COLO668 (cell line): ENCODE results near the gene L2HGDH.
"Not testable (repeated sequence)": the region's sequence is repeated elsewhere in the genome, so short reads cannot be mapped to it uniquely, and the experiment has no call there.

Source experiments
- DNase-seq: peaks from one replicate; lab custom pipeline; 2025; ENCODE audit not compliant: unreplicated experiment; lab: John Stamatoyannopoulos, UW

The L2HGDH gene

DNA sequence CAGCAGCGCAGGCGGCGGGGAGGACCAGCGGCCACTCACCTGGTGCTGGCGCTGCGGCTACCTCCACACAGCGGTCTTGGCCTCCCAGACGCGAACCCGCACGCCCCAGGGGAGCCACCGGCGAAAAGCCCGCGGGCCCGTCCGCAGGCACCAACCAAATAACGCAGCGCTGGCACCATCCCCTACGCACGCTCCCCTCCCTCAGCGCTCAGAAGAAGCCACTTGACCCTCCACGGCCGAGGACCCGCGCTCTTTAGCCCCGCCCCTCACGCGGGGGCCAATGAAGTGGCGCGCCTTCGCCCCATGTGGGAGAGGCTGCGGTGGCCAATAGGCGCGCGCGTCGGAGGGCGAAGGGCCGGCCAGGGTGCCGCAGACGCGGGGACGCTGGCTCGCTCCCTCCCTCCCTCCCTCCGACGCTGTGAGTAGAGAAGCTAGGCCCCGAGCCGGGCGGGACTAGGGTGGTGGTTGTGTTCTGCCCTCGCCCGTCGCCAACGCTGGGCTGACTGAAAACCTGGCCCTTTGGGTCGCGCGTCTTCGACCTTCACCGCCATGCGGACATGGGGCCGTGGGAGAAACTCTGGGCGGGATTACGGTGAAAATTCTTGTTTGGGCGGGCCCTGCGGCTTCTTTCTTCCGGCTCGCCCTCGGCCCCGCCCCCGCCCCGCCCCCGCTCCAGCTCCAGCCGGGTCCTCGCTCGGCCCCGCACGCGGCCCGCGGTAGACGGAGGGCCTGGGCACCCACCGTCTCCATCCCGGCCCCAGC is at the start of gene L2HGDH, which contains the start of gene DMAC2L:
TSS of gene L2HGDH (minus strand) at position 258 of the 762 bp plus-strand sequence. CDS start at position 179, 79 bp downstream.
TSS of gene DMAC2L (plus strand) at position 353 of the 762 bp plus-strand sequence. CDS start 9,164 bp downstream, outside the sequence.
- peak; percentile 99 for DNase-seq

DNA sequence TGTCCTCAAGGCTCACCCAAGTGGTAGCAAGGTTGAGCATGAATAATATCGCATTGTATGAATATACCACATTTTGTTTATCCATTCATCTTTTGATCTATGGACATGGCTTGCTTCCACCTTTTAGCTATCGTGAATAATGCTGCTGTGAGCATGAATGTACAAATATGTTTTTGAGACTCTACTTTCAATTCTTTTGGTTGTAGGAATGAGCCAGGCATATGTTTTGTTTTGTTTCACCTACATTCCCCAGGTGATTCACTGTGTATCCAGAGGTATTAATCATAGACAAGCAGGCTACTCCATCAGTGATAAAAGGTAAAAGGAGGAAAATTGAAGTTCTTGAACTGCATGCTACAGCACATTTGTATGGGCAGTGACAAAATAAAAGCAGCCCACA is 48.8 kb upstream of the L2HGDH start:
- DNase-seq, result no peak

- DNase-seq, result no peak
Measured at GRCh38 chr14:50360093-50360492, 48.1 kb upstream of the L2HGDH start.

DNA sequence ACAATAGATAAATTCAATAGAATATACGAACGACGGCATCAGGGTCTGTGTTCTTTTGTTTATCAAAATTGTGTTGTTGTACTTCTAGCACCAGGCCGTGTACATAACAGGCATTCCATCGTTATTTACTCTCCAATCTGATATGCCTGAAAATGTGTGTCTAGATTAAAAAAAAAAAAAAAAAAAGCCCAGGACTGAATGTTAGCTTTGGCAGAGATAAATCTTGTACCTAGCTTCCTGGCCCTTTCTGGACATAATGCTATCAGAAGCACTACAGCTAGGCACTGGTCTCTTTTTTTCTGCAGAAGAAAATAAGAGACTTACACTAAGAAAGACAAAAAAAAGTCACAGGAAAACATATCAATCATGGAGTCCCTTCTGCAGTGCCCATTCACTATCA is 47.6 kb upstream of the L2HGDH start:
- no peak for DNase-seq

DNA sequence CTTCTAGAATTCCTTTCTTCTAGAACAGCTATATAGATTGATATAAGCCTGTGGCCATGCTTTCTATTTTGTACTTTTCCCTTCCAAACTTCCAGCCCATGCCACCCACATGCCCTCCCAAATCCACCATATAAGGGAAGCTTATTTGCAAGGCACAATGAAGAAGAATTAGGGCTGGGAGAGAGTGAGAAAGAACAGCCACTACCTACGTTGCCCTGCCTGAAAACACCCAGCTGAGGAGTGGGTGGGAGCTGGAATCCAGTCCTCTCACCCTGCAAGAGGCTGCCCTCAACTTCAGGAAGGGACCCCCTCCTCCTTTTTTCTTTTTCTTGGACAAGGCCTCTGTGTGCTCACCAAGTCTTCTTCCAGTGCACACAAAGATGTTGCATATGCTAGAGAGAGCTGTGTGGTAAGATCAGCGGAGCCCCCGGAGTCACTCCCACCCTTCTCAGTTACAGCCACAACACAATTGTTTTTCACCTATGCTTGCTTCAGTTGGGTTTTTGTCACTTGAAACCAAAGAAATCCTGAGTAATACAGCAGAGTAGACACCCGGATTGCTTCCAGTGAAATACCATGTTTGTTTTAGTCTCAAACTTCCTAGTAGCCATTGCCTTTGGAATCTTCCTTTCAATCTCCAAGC is 45.8 kb upstream of the L2HGDH start:
- DNase-seq, result no peak

DNA sequence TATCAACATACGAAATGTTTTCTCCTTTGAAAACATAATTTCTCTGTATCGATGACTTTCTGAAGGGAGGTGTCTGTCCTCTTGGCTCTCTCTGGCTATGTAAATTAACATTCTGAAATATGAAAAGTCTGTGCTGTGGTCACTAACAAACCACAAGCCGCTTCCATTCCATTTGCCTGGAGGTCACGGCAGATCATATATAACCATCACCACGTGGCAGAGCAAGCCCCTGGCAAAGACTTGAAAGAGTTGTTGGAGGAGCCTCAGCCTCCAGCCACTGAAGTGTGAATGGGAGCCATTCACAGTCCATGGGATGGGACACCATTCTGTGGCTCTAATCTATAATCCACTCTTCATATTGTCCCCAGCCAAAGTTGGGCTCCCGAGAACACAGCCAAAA is 45.1 kb upstream of the L2HGDH start:
- DNase-seq, result no peak

- not testable (repeated sequence) for DNase-seq
Measured at GRCh38 chr14:50356283-50356682, 44.3 kb upstream of the L2HGDH start.

DNA sequence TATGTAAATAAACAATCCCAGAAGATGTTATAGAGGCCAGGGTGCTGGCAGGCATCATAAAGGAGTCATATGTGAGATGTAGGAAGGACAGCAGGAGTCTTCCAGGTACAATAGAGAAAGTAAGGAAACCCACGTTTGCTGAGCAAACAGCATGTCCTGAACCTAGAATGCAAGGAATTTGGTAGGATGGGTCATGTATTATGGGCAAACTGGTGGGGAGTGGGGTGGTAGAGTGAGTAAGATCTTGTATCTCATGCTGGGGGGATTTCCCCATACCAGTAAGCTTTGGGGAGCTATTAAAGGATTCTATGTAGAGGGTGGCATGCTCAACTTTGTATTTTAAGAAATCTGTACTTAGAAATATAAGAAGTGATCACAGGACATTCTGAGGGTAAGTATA is 43.7 kb upstream of the L2HGDH start:
- DNase-seq, result no peak

- no peak for DNase-seq
Measured at GRCh38 chr14:50354527-50354926, 42.5 kb upstream of the L2HGDH start.

GRCh38 chr14:50353126-50353525 is 41.1 kb upstream of the L2HGDH start:
- no peak for DNase-seq

DNA sequence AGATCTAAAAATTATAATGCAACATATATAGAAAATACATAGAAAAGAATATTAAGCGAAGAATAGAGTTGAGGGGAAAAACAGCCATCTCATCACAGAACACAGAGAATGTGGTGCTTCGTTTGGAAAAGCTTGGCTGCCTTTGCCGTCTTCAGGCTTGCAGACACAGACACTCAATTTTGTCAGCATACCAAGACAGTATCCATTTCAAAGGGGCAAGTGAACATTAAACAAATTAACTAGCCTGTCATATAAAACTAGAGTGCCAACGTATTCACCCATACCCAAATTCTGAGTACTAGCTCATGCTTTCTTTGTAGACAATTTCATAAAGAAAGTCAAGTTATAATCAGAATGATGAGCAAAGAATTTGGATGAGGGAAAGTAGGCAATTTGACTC is 40.6 kb upstream of the L2HGDH start:
- DNase-seq, result no peak

GRCh38 chr14:50350975-50351374 is 38.9 kb upstream of the L2HGDH start:
- no peak for DNase-seq

- DNase-seq, result no peak
Measured at GRCh38 chr14:50348933-50349332, 36.9 kb upstream of the L2HGDH start.

DNA sequence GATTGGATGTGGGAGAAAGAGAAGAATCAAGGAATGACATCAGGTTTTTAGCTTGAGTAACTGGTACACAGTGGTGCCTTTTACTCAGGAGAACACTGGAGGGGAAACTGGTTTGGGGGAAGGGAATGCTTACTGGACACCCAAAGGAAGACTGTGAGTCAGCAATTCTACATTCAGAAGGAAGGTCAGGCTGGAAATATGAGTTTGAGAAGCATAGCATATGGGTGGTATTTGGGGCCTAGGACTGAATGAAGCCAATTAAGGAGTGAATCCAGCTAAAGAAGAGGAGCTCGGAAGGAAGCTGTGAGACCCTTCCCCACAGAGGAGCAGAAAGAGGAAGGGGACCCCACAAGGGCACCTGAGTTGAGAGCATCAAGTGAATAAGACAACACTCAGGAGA is 35.5 kb upstream of the L2HGDH start:
- no peak for DNase-seq

DNA sequence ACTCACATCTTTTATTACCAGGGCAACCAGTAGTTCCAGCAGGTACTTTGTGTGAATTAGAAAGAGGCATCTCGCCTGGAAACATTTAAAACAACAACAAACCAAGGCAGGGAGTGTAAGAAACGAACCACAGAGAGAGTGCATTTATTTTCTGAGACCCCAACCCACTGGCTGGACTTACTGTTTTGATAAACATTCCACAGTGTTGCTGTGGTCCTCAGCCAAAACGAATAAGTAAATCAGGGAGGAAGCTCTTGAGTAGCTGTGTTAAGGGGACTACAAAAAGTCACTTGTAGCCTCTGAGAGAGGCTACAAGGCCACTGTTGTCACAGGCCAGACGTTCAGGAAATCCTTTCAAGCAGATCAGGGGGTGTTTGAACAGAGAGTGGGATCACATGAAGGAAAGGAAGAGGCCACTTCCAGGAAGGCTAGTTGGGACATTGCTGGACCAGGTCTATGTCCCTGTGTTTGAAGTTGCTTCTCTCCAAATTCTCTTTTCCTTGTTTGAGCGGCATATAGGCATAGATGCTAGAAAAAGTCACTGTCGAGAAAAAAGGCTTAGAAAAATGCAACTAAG is 33.9 kb upstream of the L2HGDH start:
- DNase-seq, result no peak

DNA sequence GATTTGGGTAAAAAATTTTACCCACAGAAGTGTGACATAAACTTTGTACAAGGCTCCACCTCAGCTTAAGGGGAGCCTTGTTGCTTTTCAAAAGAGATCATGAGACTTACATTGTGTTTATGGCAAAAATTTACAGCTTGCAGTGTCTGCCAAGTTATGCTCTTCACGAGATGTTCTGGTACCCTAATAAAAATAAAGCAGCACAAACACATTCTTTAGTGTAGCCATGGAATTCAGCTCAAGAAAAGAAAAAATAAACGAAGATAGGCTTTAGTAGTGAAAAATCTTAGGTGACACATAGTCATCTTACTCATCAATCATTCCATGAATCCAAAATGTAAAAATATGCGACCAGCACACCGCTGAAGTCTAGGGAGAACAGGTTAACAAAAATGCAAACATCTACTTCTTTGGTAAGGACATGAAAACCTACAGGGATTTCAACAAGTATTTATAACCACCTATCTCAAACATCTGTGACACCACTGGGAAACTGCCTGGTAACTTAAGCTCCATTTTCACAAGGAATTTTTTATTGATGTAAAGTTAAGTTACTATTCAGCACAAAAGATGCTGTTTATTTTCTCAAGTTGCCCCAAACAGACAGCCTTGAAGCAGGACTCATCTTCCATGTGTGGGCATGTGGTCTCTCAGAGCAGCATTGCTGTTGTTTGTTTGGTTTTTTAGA is 33.0 kb upstream of the L2HGDH start:
- no peak for DNase-seq

- DNase-seq, result no peak
Measured at GRCh38 chr14:50344116-50344775, 32.2 kb upstream of the L2HGDH start.

DNA sequence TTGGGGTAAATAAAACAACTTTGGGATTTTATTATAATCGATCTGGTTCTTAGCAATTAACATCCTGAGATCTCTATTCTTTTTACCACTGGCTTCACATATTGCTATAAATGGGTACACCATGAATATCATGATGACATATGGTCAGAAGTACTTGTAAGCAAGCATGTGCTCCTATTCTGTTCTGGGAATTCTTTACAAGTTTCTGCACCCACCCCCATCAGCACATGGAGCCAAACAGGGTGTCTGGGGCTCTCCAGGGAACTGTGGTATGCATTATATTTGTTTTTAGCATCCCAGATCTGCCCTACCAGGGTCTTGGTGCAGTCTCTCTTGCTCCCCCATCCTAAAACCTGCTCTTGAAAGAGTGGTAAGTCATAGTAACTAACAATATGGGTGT is 31.4 kb upstream of the L2HGDH start:
- no peak for DNase-seq

DNA sequence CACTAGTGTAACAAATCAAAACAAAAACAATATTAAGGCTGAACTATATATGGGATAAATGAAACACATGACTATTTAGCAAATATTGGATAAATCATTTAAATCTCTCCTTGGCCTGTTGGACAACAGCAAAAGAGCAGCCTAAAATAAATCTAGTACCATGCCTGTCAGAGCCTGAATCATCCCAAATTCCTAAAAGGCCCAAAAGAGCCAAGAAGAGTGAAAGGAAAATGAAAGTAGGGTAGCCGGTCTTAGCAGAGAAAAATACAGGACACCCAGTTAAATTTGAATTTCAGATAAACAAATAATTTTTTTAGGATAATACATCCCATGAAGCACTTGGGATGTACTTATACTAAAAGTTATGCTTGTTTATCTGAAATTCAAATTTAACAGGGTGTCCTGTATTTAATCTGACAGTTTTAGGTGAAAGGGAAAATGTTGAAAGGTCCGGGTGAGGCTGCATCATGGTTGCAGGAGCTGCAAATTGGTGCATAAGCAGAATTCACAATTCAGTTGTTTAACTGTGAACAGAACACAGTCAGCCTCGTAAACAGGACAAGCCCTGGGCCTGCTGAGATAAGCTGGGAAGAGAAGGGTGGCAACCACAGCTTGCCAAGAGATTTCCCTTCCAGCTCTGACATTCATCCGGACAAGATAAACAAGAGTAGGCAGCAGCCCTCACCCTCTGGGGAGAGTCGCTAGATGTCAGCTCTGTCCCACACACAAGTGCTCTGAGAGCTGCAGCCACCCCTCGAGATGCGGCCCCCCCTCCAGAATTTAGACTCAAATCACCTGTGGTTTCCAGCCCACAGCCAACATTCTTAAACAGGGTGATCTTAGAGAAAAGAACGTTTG is 30.4 kb upstream of the L2HGDH start:
- no peak for DNase-seq

DNA sequence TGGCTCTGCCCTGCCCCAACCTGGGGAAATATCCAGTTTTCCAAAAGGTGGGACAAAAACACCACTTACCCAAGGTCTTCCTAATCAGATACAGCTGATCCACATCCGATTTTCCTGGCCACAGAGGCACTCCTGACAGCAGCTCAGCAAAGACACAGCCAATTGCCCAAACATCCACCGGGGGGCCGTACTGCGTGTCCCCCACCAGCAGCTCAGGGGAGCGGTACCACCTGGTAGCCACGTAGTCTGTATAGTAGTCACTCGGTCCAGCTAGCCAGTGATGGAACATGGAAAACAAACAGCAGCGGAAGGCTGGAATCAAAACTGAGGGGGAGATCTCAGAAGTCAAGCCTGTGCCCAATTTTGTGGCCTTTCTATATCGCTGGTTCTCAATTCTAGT is 28.9 kb upstream of the L2HGDH start:
- no peak for DNase-seq
